H1 (cell line): ENCODE data around the gene MYO1D. TPM values are rescaled to one million over a fixed set of nuclear protein-coding genes. Genes with fewer than 3 reads are reported as not detected.
A peak's percentile ranks its signal among the peaks of the same experiment; 100 is the strongest.

ENCODE experiments used
- CTCF ChIA-PET: fragments of 300-600 bp; sonication (Branson Sonifier 250); formaldehyde crosslinking; loops from one replicate; lab custom pipeline; 2021; ENCODE audit not compliant: partially characterized antibody; lab: Charles Lee
- POLR2A ChIA-PET: fragments of 300-600 bp; sonication (Branson Sonifier 250); formaldehyde crosslinking; loops from one replicate; lab custom pipeline; 2021; ENCODE audit warnings: inconsistent platforms; ENCODE audit not compliant: partially characterized antibody; lab: Charles Lee
- DNase-seq, 2 experiments: peaks; one replicate each; pipeline versions ENCODE4 v3.0.0 to v3.0.0-alpha.2; 2010 to 2022; ENCODE audit warnings: low spot score in 2 of 2, low read depth in 1 of 2, mixed read lengths in 1 of 2
- FAIRE-seq: peaks from 2 replicates; lab custom pipeline; 2011; peaks lifted over from hg19 to GRCh38; lab: Jason Lieb, UNC
- H2AFZ ChIP-seq: 2 replicates; pipeline ENCODE4 v1.8.1; 2012; ENCODE audit warnings: low read length, inconsistent platforms
- H2AK5ac ChIP-seq: 2 replicates; pipeline ENCODE4 v1.6.1; 2013; ENCODE audit warnings: low read depth, low read length
- H2BK120ac ChIP-seq: replicated peaks from 2 replicates; pipeline ENCODE3; 2013; ENCODE audit warnings: low read depth, low read length, inconsistent platforms
- H2BK12ac ChIP-seq: 2 replicates; pipeline ENCODE4 v1.6.1; 2013; ENCODE audit warnings: low read depth, low read length
- H2BK15ac ChIP-seq: 2 replicates; pipeline ENCODE4 v1.6.1; 2013; ENCODE audit warnings: low read length
- H2BK20ac ChIP-seq: 2 replicates; pipeline ENCODE4 v1.6.1; 2013; ENCODE audit warnings: low read length
- H2BK5ac ChIP-seq: 2 replicates; pipeline ENCODE4 v1.6.1; 2013; ENCODE audit warnings: low read depth, low read length
- H3K14ac ChIP-seq: 2 replicates; pipeline ENCODE4 v1.6.1; 2013; ENCODE audit warnings: inconsistent platforms; ENCODE audit not compliant: insufficient read length
- H3K18ac ChIP-seq: 2 replicates; pipeline ENCODE4 v1.6.1; 2013; ENCODE audit warnings: low read length; ENCODE audit errors: extremely low read depth
- H3K23ac ChIP-seq: 2 replicates; pipeline ENCODE4 v1.6.1; 2013; ENCODE audit warnings: inconsistent platforms; ENCODE audit not compliant: insufficient read length
- H3K23me2 ChIP-seq: 2 replicates; pipeline ENCODE4 v1.6.1; 2013; ENCODE audit warnings: low read depth, low read length
- H3K27ac ChIP-seq: 2 replicates; pipeline ENCODE4 v1.6.1; 2011; ENCODE audit warnings: low read depth, low read length, inconsistent platforms
- H3K27me3 ChIP-seq, 4 experiments: replicated peaks in 1 of 4; 1 replicate in 1 of 4; 2 replicates in 3 of 4; pipeline versions ENCODE4 v1.6.1 to v1.8.1; 2011 to 2013; ENCODE audit warnings: low read length in 3 of 4, mild to moderate bottlenecking in 3 of 4, inconsistent platforms in 2 of 4, mixed read lengths in 2 of 4, moderate library complexity in 1 of 4; ENCODE audit not compliant: control insufficient read depth in 3 of 4, insufficient read depth in 3 of 4; ENCODE audit errors: extremely low read depth in 1 of 4
- H3K36me3 ChIP-seq, 4 experiments: 2 replicates each; pipeline versions ENCODE4 v1.6.1 to v1.8.1; 2011 to 2013; ENCODE audit warnings: mild to moderate bottlenecking in 4 of 4, low read length in 3 of 4, moderate library complexity in 2 of 4, control low read depth in 1 of 4, inconsistent platforms in 1 of 4; ENCODE audit not compliant: insufficient read depth in 4 of 4, control insufficient read depth in 2 of 4
- H3K4ac ChIP-seq: replicated peaks from 2 replicates; pipeline ENCODE3; 2013; ENCODE audit warnings: low read length, low read depth, mixed read lengths, inconsistent platforms; ENCODE audit not compliant: insufficient read length
- H3K4me1 ChIP-seq, 4 experiments: replicated peaks in 1 of 4; 1 replicate in 1 of 4; 2 replicates in 3 of 4; pipeline versions ENCODE4 v1.6.1 to v1.8.1; 2011 to 2013; ENCODE audit warnings: low read length in 3 of 4, inconsistent platforms in 2 of 4, mixed read lengths in 1 of 4; ENCODE audit not compliant: insufficient read depth in 4 of 4, control insufficient read depth in 3 of 4
- H3K4me2 ChIP-seq, 2 experiments: 2 replicates each; pipeline versions ENCODE4 v1.6.1 to v1.8.1; 2011 to 2013; ENCODE audit warnings: low read depth in 2 of 2, low read length in 2 of 2, control low read depth in 1 of 2, inconsistent platforms in 1 of 2, mild to moderate bottlenecking in 1 of 2; ENCODE audit not compliant: insufficient read depth in 1 of 2
- H3K4me3 ChIP-seq, 4 experiments: fragments of 200-600, 300-600 bp in 1 of 4; sonication (generic), shearing (Covaris generic), sonication (Bioruptor Twin) in 1 of 4; 2 replicates each; pipeline versions ENCODE4 v1.5.1 to v1.8.1; 2011 to 2016; ENCODE audit warnings: low read length in 4 of 4, low read depth in 3 of 4, control low read depth in 2 of 4, inconsistent platforms in 2 of 4, mild to moderate bottlenecking in 2 of 4, mixed read lengths in 1 of 4, moderate library complexity in 1 of 4; ENCODE audit not compliant: insufficient read depth in 2 of 4; ENCODE audit errors: extremely low read depth in 1 of 4
- H3K56ac ChIP-seq: replicated peaks from 2 replicates; pipeline ENCODE3; 2013; ENCODE audit warnings: low read depth, mild to moderate bottlenecking, mixed read lengths, low read length, inconsistent platforms; ENCODE audit not compliant: insufficient read length
- H3K79me1 ChIP-seq: 2 replicates; pipeline ENCODE4 v1.6.1; 2013; ENCODE audit warnings: low read depth, low read length, control low read depth
- H3K79me2 ChIP-seq, 2 experiments: 2 replicates each; pipeline versions ENCODE4 v1.6.1 to v1.8.1; 2012 to 2013; ENCODE audit warnings: low read length in 2 of 2, mild to moderate bottlenecking in 2 of 2, inconsistent platforms in 1 of 2; ENCODE audit not compliant: insufficient read depth in 2 of 2, control insufficient read depth in 1 of 2
- H3K9ac ChIP-seq, 4 experiments: replicated peaks in 1 of 4; 1 replicate in 1 of 4; 2 replicates in 3 of 4; pipeline versions ENCODE4 v1.6.1 to v1.8.1; 2011 to 2013; ENCODE audit warnings: low read depth in 3 of 4, low read length in 3 of 4, control low read depth in 2 of 4, mild to moderate bottlenecking in 2 of 4, moderate library complexity in 2 of 4, inconsistent platforms in 1 of 4; ENCODE audit errors: extremely low read depth in 1 of 4
- H3K9me3 ChIP-seq, 2 experiments: 2 replicates each; pipeline versions ENCODE4 v1.6.1 to v1.8.1; 2012 to 2013; ENCODE audit warnings: mild to moderate bottlenecking in 2 of 2, moderate library complexity in 2 of 2, control low read depth in 1 of 2, inconsistent platforms in 1 of 2, low read depth in 1 of 2, low read length in 1 of 2, mixed read lengths in 1 of 2; ENCODE audit not compliant: insufficient read depth in 2 of 2
- H4K20me1 ChIP-seq, 2 experiments: replicated peaks in 1 of 2; 2 replicates each; pipeline versions ENCODE3 to v1.8.1; 2011 to 2013; ENCODE audit warnings: inconsistent platforms in 2 of 2, low read length in 2 of 2, mild to moderate bottlenecking in 1 of 2; ENCODE audit not compliant: insufficient read depth in 2 of 2, control insufficient read depth in 1 of 2
- H4K5ac ChIP-seq: 2 replicates; pipeline ENCODE4 v1.6.1; 2013; ENCODE audit warnings: low read length, low read depth, mixed read lengths, inconsistent platforms; ENCODE audit not compliant: insufficient read length
- H4K8ac ChIP-seq: 2 replicates; pipeline ENCODE4 v1.8.0; 2013; ENCODE audit warnings: mild to moderate bottlenecking, moderate library complexity, low read length, inconsistent platforms; ENCODE audit not compliant: insufficient read depth; ENCODE audit errors: extremely low read depth
- H4K91ac ChIP-seq: replicated peaks from 2 replicates; pipeline ENCODE3; 2013; ENCODE audit warnings: low read length, mixed read lengths, inconsistent platforms; ENCODE audit not compliant: insufficient read length
- CEBPB ChIP-seq: IDR thresholded peaks from 2 replicates; pipeline ENCODE4 v1.6.1; 2012; ENCODE audit warnings: low read depth, low read length
- POU5F1 ChIP-seq: IDR thresholded peaks from 2 replicates; pipeline ENCODE4 v1.6.1; 2011; ENCODE audit warnings: low read depth, mild to moderate bottlenecking, low read length, moderate library complexity
- SP1 ChIP-seq: IDR thresholded peaks from 2 replicates; pipeline ENCODE4 v1.6.1; 2011; ENCODE audit warnings: low read depth, low read length
- TEAD4 ChIP-seq: IDR thresholded peaks from 2 replicates; pipeline ENCODE4 v1.6.1; 2012; ENCODE audit warnings: low read depth, low read length, inconsistent platforms, mixed read lengths
- WGBS, 2 experiments: shearing (Covaris generic) in 1 of 2; methylation state at CpG; one replicate each; pipeline versions ENCODE4 v1.1.6 to v1.1.7; 2013 to 2015; ENCODE audit warnings: low lambda C conversion rate in 2 of 2, mixed read lengths in 2 of 2, inconsistent platforms in 1 of 2, low coverage in 1 of 2, missing lambda C conversion rate in 1 of 2; ENCODE audit not compliant: insufficient replicate concordance in 2 of 2, insufficient coverage in 1 of 2, insufficient read length in 1 of 2; ENCODE audit errors: extremely low coverage in 1 of 2, missing lambda C conversion rate in 1 of 2; 5-methylcytosine and 5-hydroxymethylcytosine counted together
- polyA plus RNA-seq, 7 experiments: library from polyadenylated mRNA; depleted of rRNA in 3 of 7; stranded (reverse) in 5 of 7; unstranded in 2 of 7; fragments of >200 nt in 5 of 7; fragments of 200-250 nt in 2 of 7; gene quantifications; 1 replicate in 5 of 7; 2 replicates in 1 of 7; 4 replicates in 1 of 7; pipeline versions ENCODE4 v1.2.1 to v1.2.3, GENCODE V29; 2011 to 2013; ENCODE audit warnings: missing spikeins in 2 of 7, mixed read lengths in 2 of 7
- total RNA-seq: library from RNA; stranded (reverse); fragmentation: NEBNext Ultra II Directional; extraction: Animal tissue kit (Norgen Biotek cat#: 25700); gene quantifications from 2 replicates; pipeline ENCODE4 v1.2.1, GENCODE V29; 2021

MYO1D gene
- total and polyA plus RNA-seq, 2 of the 8 experiments (the other 6 are each of a cell fraction or from before 2014, with no cell fraction given): 6.5 to 25.4 TPM

DNA sequence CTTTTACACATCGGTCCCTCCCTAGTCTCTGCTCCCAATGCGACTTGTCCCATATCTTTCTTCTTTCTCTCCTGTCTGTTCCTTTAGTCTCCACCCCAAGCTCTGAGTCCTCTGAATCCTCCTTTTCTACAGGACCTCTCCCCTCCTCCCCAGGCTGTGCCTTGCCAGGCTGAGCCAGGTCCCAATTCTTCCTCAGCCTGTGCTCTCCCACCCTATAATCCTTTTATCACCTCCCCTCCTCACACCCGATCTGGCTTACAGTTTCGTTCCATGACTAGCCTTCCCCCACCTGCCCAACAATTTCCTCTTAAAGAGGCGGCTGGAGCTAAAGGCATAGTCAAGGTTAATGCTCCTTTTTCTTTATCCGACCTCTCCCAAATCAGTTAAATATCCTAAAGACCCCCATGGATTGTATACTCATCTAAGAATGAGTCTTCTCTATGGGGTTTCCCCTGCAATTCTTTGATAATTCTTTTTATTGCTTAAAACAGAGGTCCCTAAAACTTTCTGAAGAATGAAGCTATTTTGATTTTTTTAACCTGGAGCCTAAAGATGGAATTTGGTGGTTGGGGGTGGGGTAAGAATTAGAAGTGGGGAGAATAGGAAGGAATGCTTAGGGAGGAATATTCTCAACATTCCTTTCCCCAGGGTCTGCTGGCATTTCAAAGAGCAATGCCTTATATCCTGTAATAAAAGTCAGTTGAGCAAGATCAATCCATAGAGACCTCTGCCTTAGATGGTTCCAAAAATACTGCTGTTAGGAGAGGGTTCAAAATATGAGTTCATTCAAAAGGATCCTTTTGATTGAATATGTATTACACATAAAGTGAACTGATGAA, 102.8 kb downstream of the MYO1D start:
- no peaks in the 10 kb centered on the region for H3K27me3 ChIP-seq
- peak overlapping the region in 1 of 4 experiments; percentile 1; a peak in 1 of 8 replicates for H3K4me3 ChIP-seq
- no peak overlapping the region for H3K56ac ChIP-seq
- no peak overlapping the region for H4K91ac ChIP-seq
- H2BK15ac ChIP-seq: no peak overlapping the region
- H2BK120ac ChIP-seq: no peak overlapping the region
- H3K36me3 ChIP-seq: no peaks in the 10 kb centered on the region; a peak in 1 of 8 replicates
- no peak overlapping the region for H2AK5ac ChIP-seq
- 0 out of 4 replicates have a peak overlapping the region, but pooled peaks of 1 of the 2 experiments have one; percentile 15 for H3K4me2 ChIP-seq
- H2BK12ac ChIP-seq: no peak overlapping the region
- H4K20me1 ChIP-seq: no peaks in the 10 kb centered on the region
- H3K4ac ChIP-seq: no peak overlapping the region
- ChIA-PET POLR2A (interaction anchor here (0.7 to 1.8 kb wide), 5 partner anchors 8 to 290 kb away, joined by 3 read pairs; partner anchors contain the start of genes MYO1D and TMEM98), CTCF (interaction anchor here (0.5 to 2.0 kb wide), 2 partner anchors 9 to 133 kb away, joined by 3 to 9 read pairs; no protein-coding TSS in a partner anchor)
- H4K5ac ChIP-seq: no peak overlapping the region
- H4K8ac ChIP-seq: no peak overlapping the region
- no peak for FAIRE-seq
- H2BK5ac ChIP-seq: no peak overlapping the region
- no peak overlapping the region for H3K9ac ChIP-seq
- no peaks in the 10 kb centered on the region for H3K23me2 ChIP-seq
- peak; percentile 39; the same call in 1 of the 2 replicates for TF ChIP-seq SP1
- 0 out of 2 replicates have a peak, but pooled peaks have one; percentile 6 for TF ChIP-seq CEBPB
- TF ChIP-seq TEAD4: peak; percentile 56; the same call in 1 of the 2 replicates
- no peak for TF ChIP-seq POU5F1
- no peak for DNase-seq
- no peak overlapping the region for H3K27ac ChIP-seq
- no peak overlapping the region for H2BK20ac ChIP-seq
- H3K9me3 ChIP-seq: no peaks in the 10 kb centered on the region
- H3K14ac ChIP-seq: no peak overlapping the region
- H3K79me2 ChIP-seq: no peaks in the 10 kb centered on the region
- no peaks in the 10 kb centered on the region for H3K4me1 ChIP-seq
- no peak overlapping the region for H3K18ac ChIP-seq
- no peaks in the 10 kb centered on the region; the same call in 1 of the 2 replicates for H3K79me1 ChIP-seq
- no peak overlapping the region for H3K23ac ChIP-seq
- 48% methylated on average over 4 of the region's 6 CpGs; no CpG with 5 or more reads in 1 of the 2 experiments for WGBS, 2 experiments
- H2AFZ ChIP-seq: no peak overlapping the region
